GM19467 (cell line): ENCODE data around the gene PLAAT2.
"Not testable (repeated sequence)": the region's sequence is repeated elsewhere in the genome, so short reads cannot be mapped to it uniquely, and the experiment has no call there.

Experiments used
- ATAC-seq: cut with Tn5 transposase; IDR thresholded peaks from one replicate; pipeline ENCODE4 v1.9.1; 2021; ENCODE audit warnings: mild to moderate bottlenecking, moderate library complexity; ENCODE audit not compliant: unreplicated experiment

PLAAT2 gene

DNA sequence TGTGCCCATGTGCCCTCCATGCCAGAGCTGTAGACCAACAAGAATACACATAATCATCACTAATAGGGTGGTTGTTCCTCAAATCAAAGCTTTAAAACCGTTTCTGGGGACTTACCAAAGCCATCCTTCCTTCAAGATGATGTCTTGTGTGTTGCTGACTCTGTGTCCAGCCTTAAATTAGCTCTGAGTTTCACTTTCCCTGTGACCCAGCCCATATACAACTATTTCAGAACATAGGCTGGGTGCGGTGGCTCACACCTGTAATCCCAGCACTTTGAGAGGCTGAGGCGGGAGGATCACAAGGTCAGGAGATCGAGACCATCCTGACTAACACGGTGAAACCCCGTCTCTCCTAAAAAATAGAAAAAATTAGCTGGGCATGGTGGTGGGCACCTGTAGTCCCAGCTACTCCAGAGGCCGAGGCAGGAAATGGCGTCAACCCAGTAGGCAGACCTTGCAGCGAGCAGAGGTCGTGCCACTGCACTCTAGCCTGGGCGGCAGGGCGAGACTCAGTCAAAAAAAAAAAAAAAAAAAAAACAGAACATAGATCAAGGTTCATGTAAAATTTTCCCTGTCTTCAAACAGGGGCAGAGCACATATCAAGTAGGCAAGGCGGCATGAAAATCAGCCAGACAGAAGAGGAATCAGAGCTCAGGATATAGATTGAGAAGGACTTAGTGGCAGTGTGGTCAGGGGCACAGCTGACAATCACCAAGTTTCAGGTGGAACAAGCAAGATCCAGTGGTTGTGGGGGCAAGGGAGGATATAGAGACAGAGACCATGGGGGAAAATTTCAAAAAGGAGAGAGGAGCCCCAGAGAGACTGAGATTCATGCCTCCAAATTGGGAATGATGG lies at the start of gene PLAAT2:
PLAAT2 (minus strand) TSS at position 179 of the 855 bp plus-strand sequence; CDS start at position 124, 55 bp downstream.
- ATAC-seq, result no peak

DNA sequence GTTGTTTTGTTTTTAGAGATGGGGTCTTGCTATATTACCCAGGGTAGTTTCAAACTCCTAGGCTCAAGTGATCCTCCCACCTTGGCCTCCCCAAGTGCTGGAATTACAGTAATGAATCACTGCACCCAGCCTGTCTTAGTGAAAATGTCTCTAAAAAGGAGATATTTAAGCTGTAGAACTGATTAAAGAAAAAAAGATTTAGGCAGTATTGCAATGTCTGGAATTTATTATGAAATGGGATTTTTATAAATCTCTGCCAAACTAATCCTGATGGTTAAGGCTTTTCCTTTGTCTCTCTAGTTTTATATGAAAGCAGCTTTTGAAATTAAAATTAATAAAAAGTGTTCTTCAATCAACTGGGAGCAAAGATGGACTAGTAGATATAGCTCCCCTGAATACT lies 49.0 kb upstream of the PLAAT2 start:
- no peak for ATAC-seq

DNA sequence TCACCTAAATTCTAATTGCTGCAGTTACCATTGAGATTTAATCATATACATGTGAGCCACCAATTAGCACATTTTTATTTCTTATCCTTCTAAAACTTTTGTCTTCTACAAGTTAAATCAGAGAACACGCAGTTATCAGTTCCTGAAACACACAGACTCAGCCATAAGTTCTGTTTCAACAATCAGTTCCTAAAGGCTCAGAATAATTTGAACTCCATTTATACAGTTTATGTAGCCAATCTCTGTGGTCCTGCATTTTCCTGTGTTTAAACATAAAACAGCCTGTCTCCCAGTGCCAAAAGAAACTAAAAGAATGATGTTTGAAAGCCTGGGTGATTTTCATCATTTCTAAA lies 48.2 kb upstream of the PLAAT2 start:
- ATAC-seq, result no peak

DNA sequence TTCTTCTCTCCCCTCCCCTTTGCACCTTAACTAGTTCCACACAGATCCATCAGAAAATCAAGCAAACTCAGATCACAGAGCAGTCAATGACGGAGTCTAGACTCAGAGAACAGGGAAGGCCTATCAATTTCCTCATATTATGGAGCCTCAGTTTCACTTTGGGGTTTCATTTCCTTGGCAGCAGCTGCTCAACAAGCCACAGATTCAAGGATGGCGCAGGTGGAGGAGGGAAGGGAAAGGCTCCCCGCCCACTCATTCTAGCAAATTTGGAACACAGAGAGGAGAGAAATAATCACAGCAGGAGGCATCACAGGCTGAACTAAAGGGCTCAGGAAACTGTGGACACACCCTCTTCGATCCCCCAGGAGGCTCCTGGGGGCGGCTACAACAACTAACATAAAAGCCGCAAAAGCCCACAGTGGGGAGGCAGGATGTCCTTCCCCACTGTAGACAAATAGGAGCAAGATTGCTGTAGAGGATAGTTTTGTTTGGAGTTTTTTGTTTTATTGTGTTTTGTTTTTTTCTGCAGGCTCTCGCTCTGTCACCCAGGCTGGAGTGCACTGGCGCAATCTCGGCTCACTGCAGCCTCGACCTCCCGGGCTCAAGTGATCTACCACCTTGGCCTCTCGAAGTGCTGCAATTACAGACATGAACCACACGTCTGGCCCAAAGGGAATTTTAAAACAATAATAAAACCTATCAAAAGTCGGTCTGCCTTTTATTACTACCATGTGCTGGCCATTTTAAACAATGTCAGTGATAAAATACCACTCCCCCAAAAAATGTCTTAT lies 47.6 kb upstream of the PLAAT2 start:
- no peak for ATAC-seq

GRCh38 chr11:63609971-63610580 lies 46.9 kb upstream of the PLAAT2 start:
- ATAC-seq, result no peak

- ATAC-seq, result no peak
Observed at GRCh38 chr11:63609536-63609935, 46.4 kb upstream of the PLAAT2 start.

DNA sequence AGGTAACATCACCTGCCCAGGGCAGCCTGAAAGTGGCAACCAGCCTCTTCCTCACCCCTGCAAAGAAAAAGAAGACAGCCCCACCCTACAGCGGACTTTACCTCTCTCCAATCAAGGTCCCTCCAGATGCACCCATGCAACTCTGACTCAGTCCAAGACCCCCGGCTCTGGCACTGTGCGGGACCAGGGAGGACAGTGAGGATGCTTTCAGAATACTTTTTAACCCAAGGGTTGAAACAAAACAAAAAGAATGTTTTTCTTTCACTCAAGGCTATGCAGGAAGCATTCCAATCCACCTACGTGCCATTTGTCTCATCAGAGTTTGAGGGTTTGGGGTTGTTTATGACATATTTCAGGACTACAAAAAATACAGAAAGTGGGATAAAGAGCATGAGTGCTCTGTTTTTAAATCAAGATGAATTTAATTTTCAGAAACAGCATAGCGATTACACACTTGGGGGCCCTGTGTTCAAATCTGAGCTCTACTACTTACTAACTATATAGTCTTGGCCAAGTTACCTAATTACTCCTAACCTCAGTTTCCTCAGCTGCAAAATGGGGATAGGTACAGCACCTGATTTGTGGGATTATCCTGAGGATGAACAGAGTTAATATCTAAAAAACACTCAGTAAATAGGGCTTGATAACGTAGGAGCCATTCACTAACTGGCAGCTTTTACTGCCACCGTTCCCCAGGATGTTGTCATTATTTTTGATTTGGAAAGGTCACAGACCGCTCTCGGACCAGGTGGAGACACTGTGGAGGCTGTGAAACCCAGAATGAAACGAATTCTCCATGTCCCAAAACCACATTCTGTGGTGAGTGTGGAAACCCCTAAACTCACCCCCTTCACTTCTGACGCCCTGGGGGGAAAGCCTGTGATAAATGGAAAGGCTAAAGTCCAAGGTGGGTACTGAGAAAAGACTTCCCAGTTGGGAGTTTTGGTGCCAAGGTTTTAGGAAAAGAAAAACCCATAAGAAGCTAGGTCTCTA lies 45.5 kb upstream of the PLAAT2 start:
- no peak for ATAC-seq

GRCh38 chr11:63603180-63603518 lies 40.0 kb upstream of the PLAAT2 start:
- ATAC-seq, result no peak

DNA sequence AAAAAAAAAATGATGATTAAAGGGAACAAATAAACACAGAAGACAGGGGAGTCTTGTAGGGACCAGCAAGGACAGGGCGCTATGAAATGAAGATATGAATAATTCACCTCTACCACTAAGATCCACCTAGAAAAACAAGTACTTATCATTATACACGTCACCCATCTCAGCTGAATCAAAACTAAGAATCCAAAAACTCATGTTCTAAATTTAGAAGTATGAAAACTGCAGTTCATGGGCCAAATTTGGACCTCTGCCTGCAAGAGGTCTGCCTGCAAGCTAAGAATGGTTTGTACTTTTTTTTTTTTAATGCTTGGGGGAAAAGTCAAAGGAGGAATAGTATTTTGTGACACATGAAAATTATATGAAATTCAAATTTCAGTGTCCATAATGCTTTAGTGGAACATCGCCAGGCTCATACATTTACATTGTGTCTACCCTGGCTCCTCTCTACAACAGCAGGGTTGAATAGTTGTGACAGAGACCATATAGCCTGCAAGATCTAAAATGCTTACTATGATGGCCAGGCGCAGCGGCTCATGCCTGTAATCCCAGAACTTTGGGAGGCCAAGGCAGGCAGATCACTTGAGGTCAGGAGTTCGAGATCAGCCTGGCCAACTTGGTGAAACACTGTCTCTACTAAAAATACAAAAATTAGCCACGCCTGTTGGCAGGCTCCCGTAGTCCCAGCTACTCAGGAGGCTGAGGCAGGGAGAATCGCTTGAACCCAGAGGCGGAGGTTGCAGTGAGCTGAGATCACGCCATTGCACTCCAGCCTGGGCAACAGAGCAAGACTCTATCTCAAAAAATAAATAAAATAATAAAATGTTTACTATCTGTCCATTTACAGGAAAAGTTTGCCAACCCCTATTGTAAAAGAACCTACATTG lies 39.4 kb upstream of the PLAAT2 start:
- not testable (repeated sequence) for ATAC-seq

GRCh38 chr11:63599211-63600122 lies 36.3 kb upstream of the PLAAT2 start:
- ATAC-seq, result no peak

DNA sequence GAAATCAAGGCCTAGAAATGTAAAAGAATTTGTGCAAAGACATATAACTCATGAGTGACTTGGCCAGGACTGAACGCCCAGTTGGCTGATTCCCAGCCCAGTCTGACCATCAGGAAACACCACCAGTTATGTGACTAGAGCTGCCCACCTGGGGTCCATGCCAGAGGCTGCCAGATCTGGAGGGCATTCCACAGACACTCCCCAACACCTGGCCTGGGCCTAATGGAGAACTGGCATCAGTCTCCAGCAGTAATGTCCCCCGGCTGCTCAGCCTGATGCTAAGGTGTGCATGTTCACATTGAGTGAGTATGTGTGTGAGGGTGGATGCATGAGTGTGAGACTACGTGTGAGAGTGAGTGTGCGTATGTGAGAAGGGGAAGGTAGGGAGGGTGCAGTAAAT lies 35.4 kb upstream of the PLAAT2 start:
- ATAC-seq, result no peak

DNA sequence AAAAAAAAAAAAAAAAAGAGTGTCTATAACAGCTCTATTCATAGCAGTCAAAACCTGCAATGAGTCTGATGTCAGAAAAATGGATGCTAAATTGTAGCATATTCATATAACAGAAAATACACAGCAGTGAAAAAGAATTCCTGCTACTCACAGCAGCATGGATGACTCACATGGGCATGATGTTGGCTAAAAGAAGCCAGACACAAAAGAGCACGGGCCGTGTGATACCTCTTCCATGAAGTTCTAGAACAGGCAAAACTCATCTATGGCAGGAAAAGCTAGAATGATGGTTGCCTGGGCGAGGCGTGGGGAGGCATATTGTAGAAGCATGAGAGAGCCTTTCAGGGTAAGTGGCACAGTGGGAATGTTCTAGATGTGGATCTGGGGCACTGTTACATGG lies 32.1 kb upstream of the PLAAT2 start:
- ATAC-seq, result no peak

- ATAC-seq, result no peak
Observed at GRCh38 chr11:63592975-63593395, 29.8 kb upstream of the PLAAT2 start.

GRCh38 chr11:63590024-63590788 lies 27.0 kb upstream of the PLAAT2 start:
- ATAC-seq, result no peak

- no peak for ATAC-seq
Observed at GRCh38 chr11:63589000-63589399, 25.8 kb upstream of the PLAAT2 start.

- no peak for ATAC-seq
Observed at GRCh38 chr11:63586451-63587166, 23.4 kb upstream of the PLAAT2 start.

DNA sequence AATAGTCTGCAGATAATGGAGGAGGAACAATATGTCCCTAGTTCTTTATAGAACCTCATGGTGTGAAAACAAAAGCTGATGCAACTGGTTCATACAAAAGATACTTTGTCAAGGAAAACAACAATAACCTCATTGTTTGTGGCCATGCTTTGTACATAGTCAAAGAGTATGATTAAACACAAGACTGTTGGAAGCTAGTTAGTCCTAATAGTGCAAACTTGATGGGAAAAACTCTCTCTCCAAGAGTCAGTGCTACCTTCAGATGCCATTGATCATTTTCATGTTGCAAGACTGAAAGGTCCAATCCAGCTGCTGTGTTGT lies 20.1 kb upstream of the PLAAT2 start:
- no peak for ATAC-seq
